MG63 (cell line): ENCODE results near the gene PRRC2B. TPM values are rescaled to one million over a fixed set of nuclear protein-coding genes. Genes with fewer than 3 reads are reported as not detected.

Experiments
- DNase-seq: peaks from one replicate; pipeline ENCODE4 v3.0.0-alpha.2; 2020
- H3K27me3 ChIP-seq: fragments of 250-450 bp; sonication (Bioruptor Pico); 2 replicates; pipeline ENCODE4 v1.5.1; 2020; ENCODE audit warnings: mild to moderate bottlenecking, moderate library complexity
- H3K36me3 ChIP-seq: fragments of 250-450 bp; sonication (Bioruptor Pico); 2 replicates; pipeline ENCODE4 v1.5.1; 2020; ENCODE audit warnings: mild to moderate bottlenecking, moderate library complexity
- H3K4me3 ChIP-seq: fragments of 250-450 bp; sonication (Bioruptor Pico); 2 replicates; pipeline ENCODE4 v1.5.1; 2020; ENCODE audit warnings: mild to moderate bottlenecking, moderate library complexity
- H3K9me3 ChIP-seq: fragments of 250-450 bp; sonication (Bioruptor Pico); 2 replicates; pipeline ENCODE4 v1.5.1; 2020; ENCODE audit warnings: mild to moderate bottlenecking, moderate library complexity
- total RNA-seq: library from RNA; depleted of rRNA; stranded (reverse); fragments of >200 nt; shearing (Covaris generic); gene quantifications from 2 replicates; pipeline ENCODE4 v1.2.3, GENCODE V29; 2014; ENCODE audit warnings: low replicate concordance

The PRRC2B gene
- total RNA-seq, 1 experiment from 2014 or later: 39.2 TPM

DNA sequence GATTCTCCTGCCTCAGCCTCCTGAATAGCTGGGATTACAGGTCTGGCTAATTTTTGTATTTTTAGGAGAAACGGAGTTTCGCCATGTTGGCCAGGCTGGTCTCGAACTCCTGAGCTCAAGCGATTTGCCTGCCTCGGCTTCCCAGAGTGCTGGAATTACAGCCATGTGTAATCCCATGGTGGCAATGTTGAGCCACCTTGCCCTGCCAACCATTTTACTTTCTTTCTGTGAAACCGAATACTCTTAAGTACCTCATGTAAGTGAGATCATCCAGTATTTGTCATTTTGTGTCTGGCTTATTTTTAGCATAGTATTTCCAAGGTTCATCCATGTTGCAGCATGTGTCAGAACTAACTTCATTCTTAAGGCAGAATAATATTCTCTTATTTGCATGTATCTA lies 8.2 kb downstream of the PRRC2B start:
- Histone ChIP-seq H3K9me3 (no peaks in the 10 kb centered on the region), H3K36me3 (peaks cover 42% of the 10 kb centered on the region), H3K27me3 (no peaks in the 10 kb centered on the region), H3K4me3 (peak overlapping the region; percentile 23)
- DNase-seq: no peak

DNA sequence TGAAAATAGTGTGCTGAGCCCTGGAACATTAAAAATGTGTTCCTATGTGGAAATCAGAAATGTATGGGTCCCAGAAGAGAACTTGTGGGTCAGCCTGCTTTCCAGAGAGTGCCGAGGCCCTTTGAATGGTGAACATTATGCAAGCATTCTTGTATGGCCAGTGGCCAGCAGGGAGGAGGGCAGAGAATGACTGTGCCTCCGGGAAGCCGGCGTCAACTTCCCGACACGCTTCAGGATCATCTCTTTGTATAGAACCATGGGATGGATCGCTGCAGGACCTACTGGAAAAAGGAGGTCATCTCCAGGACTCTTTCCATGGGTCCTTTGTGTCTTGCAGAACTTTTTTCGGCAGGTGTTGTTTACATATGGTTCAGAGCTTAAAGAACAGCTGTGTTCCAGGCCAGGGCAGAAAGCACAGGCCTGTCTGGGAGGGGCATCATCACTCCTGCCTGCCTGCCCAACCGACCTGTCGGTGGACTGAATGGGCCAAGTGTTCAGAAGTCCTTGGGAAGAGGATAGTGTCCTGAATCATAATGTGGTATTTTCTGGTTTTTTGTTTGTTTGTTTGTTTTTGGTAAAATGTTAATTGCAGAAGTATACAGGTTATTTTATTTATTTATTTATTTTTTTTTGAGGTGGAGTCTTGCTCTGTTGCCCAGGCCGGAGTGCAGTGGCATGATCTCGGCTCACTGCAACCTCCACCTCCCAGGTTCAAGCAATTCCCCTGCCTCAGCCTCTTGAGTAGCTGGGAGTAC lies 9.0 kb downstream of the PRRC2B start:
- Histone ChIP-seq H3K27me3 (no peaks in the 10 kb centered on the region), H3K9me3 (no peaks in the 10 kb centered on the region), H3K4me3 (peak overlapping the region; percentile 23), H3K36me3 (peaks cover 40% of the 10 kb centered on the region)
- DNase-seq: peak; percentile 89

DNA sequence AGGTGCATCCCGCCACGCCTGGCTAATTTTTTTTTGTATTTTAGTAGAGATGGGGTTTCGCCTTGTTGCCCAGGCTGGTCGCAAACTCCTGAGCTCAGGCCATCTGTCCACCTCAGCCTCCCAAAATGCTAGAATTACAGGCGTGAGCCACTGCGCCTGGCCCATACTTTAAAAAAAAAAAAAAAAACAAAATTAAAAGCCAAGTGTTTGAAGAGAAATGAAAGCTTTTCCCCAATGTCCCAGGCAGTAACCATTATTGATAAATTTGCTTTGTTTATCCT lies 9.5 kb downstream of the PRRC2B start:
- Histone ChIP-seq H3K4me3 (no peak overlapping the region), H3K9me3 (no peaks in the 10 kb centered on the region), H3K36me3 (peaks cover 35% of the 10 kb centered on the region), H3K27me3 (no peaks in the 10 kb centered on the region)
- no peak for DNase-seq

DNA sequence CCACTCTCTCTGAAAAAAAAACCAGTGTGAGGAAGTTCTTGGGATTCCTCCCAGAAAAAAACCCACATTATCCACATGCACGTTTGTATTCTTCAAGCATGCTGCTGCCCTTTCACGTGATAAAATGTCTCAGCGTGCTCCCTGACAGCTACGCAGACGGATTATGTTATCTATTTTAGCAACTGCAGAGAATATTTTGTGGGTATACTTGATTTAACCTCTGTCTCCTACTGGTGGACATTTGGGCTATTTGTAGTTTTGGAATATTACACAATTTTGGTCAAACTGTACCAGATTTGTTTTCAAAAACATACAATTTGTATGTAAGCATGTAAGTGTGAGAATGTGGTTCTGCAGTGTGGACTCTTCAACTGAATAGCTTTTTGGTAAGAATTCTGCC lies 10.7 kb downstream of the PRRC2B start:
- H3K9me3 ChIP-seq: no peaks in the 10 kb centered on the region
- H3K4me3 ChIP-seq: no peak overlapping the region
- no peak for DNase-seq
- no peaks in the 10 kb centered on the region for H3K27me3 ChIP-seq
- peaks cover 39% of the 10 kb centered on the region for H3K36me3 ChIP-seq

DNA sequence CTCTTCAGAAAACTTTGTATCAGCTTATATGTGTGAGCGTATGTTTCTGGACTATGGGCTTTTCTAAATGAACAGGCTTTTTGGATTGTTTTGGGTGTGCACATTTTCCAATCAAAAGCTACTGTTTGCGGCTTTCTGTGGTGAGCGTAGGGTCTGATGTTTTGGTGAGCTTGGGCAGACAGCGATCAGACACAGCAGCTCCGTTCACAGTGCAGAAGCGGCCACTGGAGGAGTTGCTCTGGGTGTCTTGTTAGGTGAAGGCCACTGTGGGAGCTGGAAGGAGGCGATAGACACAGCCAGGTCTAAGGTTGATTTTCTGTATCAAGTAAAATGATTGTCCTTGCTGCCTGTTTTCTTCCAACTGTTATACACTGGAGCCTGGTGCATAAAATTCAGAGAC lies 11.1 kb downstream of the PRRC2B start:
- H3K27me3 ChIP-seq: no peaks in the 10 kb centered on the region
- H3K36me3 ChIP-seq: peaks cover 39% of the 10 kb centered on the region
- DNase-seq: no peak
- H3K4me3 ChIP-seq: no peak overlapping the region
- H3K9me3 ChIP-seq: no peaks in the 10 kb centered on the region

DNA sequence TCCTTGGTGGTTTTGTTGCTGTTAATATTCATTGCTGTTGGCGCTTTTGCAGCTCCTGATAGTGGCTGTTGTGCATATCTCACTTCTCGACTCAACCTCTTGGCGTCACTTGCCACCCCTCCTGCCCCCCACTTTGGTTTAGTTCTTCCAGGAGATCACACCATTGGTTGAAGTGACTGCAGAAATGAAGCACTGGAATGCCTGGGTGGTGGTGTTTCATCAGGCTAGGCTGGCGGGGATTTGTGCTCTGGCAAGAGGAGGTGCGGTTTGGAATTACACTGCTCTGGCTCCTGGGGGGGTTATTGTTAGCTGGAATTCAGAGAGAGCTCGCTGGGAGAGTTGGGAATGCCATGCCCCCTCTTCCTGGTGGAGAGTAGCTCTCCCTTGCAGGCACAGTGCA lies 11.5 kb downstream of the PRRC2B start:
- H3K4me3 ChIP-seq: no peak overlapping the region
- no peaks in the 10 kb centered on the region for H3K9me3 ChIP-seq
- peaks cover 41% of the 10 kb centered on the region for H3K36me3 ChIP-seq
- peak; percentile 86 for DNase-seq
- H3K27me3 ChIP-seq: no peaks in the 10 kb centered on the region

DNA sequence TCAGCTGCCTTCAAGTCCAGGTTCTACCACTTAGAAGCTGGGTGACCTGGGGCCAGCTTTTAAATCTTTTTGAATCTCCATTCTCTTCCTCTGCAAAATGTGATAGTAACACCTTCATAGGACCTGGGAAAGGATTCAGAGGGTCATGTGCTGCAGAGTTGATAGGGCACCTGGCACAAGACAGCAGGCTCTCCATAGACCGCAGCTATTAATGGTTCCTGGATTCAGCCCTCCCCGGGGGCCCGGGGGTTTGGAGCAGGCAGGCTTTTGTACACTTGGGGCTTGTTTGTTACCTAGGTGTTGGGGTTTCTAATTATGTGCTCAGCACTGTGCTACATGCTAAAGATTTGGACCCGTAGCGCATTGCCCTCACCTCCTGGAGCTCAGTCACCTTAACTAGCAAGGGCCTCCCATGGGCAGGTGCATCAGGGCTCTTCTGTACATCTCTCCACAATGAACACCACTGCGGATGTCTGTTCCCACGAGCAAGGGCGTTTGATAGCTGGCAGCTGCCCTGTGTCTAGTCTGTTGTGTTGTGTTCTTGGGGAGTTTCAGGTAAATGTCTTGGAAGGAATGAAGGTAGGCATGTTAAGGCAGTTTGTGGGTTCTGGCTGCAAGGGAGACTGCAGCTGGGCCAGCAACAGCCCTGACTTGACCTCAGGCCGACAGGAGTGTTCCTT lies 12.1 kb downstream of the PRRC2B start:
- Histone ChIP-seq H3K27me3 (no peaks in the 10 kb centered on the region), H3K9me3 (no peaks in the 10 kb centered on the region), H3K36me3 (peaks cover 47% of the 10 kb centered on the region), H3K4me3 (no peak overlapping the region)
- DNase-seq: no peak

DNA sequence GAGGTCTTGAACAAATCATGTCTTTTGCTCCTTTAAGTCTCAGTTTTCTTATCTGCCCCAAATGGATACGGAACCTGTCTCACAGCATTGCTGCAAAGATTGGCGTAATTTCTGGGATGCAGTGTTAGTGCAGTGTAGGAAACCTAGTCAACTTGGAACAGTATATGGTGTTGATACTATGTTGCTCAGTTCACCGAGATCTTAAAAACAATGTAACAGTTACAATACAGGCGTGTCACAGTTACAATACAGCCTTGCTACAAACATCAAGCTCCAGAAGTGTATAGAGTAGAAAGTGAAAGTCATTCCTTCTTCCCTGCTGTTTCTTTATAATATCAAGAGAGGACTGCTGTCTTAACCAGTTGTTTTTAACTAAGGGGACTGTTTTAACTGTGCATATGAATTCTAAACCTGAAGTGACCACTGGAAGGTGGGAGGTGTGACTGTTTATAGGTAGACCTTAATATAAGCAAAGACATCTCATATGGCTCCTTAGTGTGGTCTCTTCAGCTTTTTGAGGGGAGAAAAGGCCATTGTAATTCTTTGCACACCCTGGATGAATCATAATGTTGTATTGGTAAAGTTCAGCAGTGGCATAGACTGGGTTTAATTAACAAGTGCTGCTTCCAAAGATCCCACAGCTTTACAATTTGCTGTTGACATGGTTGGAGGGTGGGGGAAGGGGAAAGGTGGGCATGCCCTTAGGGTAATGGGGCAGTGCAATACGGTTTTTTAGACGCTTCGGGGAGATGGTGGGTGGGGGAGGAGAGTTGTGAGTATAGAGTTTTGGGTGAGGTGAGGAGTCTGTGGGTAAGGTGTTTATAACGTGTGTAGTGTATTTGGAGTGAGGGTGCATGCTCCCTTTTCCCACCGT lies 12.9 kb downstream of the PRRC2B start:
- peaks cover 43% of the 10 kb centered on the region for H3K36me3 ChIP-seq
- no peak for DNase-seq
- no peak overlapping the region; the same call in 1 of the 2 replicates for H3K4me3 ChIP-seq

DNA sequence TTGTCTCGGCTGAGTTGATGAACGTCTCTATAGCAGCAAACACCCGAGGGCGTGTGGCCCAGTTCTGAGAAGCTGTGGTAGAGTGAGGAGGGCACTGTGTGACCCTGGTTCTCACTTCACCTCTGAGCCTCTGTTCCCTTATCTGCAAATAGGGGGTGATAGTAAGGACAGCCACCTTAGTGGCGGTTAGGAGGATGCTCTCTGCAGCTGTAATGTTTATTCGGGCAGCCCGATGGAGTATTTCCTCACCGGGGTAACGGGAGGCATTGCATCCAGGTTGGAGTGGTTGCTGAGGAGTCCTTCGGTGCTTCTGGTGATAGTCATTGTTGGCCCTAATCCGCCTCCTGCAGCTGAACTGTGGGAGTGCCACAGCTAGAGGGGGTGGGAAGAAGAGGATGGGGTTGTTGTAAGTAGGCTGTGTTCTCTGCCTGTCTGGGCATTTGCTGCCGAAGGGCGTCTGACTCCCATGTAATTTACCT lies 13.9 kb downstream of the PRRC2B start:
- DNase-seq: peak; percentile 62
- H3K36me3 ChIP-seq: peaks cover 36% of the 10 kb centered on the region
- H3K9me3 ChIP-seq: no peaks in the 10 kb centered on the region
- H3K4me3 ChIP-seq: no peak overlapping the region; the same call in 1 of the 2 replicates
- H3K27me3 ChIP-seq: no peaks in the 10 kb centered on the region

More for the DNA sequence above, 12.9 kb downstream of the PRRC2B start:
- Histone ChIP-seq H3K27me3 (no peaks in the 10 kb centered on the region), H3K9me3 (no peaks in the 10 kb centered on the region)

DNA sequence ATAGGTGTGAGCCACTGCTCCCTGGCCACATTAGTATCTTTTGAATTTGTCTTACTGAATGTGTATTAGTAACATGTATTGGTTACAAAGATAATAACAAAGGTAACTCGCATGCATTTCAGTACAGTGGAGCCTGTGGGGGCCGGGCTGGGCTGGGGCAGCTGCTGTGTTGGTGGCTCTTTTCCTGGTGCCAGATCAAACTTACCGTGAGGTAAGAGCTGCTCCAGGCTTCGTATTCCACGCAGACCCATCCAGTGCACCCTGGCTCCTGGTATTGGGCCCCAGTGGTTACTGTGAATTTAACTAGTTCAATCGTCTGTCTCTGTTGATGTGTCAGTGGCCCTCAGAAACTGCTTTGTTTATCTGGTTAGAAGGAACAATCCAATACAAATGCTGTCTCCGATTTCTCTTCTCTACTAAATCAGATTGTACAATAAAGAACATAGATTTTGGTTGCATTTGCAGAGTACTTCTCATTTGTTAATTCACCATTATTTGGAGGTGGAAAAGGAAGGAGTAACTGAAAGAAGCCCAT lies 15.6 kb downstream of the PRRC2B start:
- no peaks in the 10 kb centered on the region for H3K27me3 ChIP-seq
- DNase-seq: no peak
- H3K4me3 ChIP-seq: no peak overlapping the region
- no peaks in the 10 kb centered on the region for H3K9me3 ChIP-seq
- peaks cover 35% of the 10 kb centered on the region for H3K36me3 ChIP-seq

DNA sequence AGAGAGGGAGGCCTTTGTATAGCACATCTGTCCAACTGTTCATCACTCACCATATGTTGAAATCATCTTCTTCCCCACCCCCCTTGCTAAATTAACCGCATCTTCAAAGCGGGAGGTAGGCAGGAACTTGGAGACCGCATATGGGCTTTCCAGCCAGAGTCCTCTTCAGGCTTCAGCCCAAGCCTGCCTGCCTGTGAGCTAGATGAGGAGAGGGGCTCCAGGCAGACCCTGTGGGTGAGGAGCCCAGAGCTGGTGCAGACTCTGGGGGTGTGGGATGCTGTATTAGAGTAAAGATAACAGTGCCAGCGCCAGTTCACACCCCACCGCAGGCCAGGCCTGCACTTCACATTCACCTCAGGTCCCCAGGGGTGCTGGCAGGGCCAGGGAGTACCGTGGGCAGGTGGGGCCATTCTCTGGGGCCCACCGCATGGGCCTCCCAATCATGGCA lies 16.2 kb downstream of the PRRC2B start:
- no peak for DNase-seq
- Histone ChIP-seq H3K36me3 (peaks cover 40% of the 10 kb centered on the region), H3K27me3 (no peaks in the 10 kb centered on the region), H3K4me3 (no peak overlapping the region), H3K9me3 (no peaks in the 10 kb centered on the region)

DNA sequence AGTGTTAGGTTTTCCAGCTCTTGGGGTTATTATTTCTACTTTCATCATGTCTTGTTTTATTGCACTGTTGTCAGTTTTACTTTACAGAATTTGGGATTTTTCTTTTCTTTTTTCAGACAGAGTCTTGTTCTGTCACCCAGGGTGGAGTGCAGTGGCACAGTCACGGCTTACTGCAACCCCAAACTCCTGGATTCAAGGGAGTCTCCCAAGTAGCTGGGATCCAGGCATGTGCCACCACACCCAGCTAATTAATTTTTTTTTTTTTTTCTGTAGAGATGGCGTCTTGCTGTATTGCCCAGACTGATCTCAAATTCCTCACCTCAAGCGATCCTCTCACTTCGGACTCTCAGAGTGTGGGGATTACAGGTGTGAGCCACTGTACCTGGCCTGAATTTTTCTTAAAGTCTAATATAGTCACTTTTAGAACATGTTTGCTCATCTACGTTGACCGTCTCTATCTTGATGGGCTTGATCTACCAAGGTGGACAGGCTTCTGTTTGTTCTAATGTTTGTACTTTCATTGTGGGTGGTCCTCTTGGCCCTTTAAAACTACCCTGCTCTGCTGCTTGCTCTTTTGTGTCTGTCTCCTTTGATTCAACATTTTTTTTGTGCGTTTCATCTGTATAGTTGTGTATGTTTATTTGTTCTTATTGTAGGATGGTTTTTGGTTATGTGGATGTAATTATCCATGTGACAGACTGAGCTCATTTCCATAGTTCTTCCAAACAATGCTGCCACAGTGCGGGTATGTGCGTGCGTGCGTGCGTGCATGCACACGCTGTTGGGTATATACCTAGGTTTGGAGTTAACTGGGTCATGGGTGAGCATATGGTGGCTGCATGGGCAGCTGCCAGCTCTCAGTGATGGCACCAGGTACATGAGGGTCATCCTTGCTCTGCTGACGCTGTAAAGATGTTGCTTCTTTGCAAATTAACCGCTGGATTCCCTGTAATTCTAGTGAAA lies 18.1 kb downstream of the PRRC2B start:
- H3K36me3 ChIP-seq: peaks cover 41% of the 10 kb centered on the region
- no peak for DNase-seq
- no peaks in the 10 kb centered on the region for H3K9me3 ChIP-seq
- H3K27me3 ChIP-seq: no peaks in the 10 kb centered on the region
- H3K4me3 ChIP-seq: no peak overlapping the region

DNA sequence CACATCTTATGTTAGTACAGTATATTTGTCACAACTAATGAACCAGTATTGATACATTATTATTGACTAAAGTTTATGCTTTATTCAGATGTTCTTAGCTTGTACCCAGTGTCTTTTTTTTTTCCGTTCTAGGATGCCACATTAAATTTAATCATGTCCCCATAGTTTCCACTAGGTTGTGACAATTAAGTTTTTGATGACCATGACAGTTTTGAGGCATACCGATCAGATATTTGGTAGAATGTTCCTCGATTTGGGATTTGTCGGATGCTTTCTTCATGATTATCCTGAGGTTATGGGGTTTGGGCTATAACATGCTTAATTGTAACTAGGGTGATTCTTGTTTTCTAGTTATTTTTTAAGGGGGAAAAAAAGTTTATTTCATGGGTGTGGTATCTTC lies 22.6 kb downstream of the PRRC2B start:
- no peak for DNase-seq
- H3K36me3 ChIP-seq: peaks cover 38% of the 10 kb centered on the region
- no peak overlapping the region for H3K4me3 ChIP-seq
- no peaks in the 10 kb centered on the region for H3K27me3 ChIP-seq
- no peaks in the 10 kb centered on the region for H3K9me3 ChIP-seq

DNA sequence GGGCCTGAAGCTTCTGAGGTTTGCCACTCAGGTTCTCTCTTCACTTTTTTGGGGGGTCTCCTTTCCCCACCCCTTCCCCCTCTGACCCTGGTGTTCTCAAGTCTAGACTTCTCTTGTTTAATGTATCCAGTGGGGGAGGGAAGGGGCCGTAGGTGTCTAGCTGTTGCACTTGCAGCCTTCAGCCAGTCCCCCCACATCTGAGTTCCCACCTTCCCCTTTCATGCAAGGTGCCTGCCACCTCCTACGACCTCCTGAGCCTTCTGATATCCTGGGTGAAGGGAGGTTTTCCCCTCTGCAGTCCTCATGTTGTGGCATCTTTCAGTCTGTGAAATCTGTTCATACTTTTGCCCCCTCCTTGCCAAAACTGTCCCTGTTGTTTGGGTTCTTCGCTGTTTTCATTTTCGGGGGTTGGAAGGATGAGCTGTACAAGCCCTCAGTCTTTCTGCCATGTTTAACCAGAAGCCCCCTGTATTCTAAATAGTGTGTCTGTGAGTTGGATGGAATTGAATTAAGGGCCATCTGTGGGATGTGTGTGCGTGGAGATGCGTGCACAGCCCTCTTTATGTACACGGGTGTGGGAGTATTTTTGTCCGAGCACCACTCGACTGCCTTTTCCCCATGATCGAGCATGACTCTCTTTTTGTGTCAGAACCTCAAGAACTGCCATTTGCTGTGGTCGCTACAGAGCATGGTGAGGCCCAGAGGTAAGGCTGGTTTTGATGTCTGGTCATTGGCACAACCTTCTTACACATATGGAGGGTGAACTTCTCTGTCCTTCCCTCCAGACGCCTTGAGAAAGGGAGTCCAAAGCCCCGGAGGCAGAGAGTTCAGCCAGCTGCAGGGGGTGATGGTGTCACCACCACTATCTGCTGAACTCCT lies 23.6 kb downstream of the PRRC2B start:
- H3K4me3 ChIP-seq: no peak overlapping the region
- no peaks in the 10 kb centered on the region for H3K27me3 ChIP-seq
- DNase-seq: no peak
- no peaks in the 10 kb centered on the region for H3K9me3 ChIP-seq
- peaks cover 38% of the 10 kb centered on the region for H3K36me3 ChIP-seq
